HEK293T (cell line): ENCODE data around the gene ANKS1B.

Experiments
- ELF4 ChIP-seq: fragments of 450-650 bp; IDR thresholded peaks from 2 replicates; pipeline ENCODE4 v1.6.1; 2017; ENCODE audit warnings: antibody characterized with exemption
- FOXA1 ChIP-seq: fragments of 450-650 bp; IDR thresholded peaks from 2 replicates; pipeline ENCODE4 v1.6.1; 2016; ENCODE audit warnings: mild to moderate bottlenecking
- FOXK2 ChIP-seq: fragments of 450-650 bp; IDR thresholded peaks from 2 replicates; pipeline ENCODE4 v1.6.1; 2016; ENCODE audit warnings: mild to moderate bottlenecking
- NFRKB ChIP-seq: fragments of 450-650 bp; IDR thresholded peaks from 2 replicates; pipeline ENCODE4 v1.6.1; 2016; ENCODE audit warnings: mild to moderate bottlenecking, moderate library complexity
- PKNOX1 ChIP-seq: fragments of 450-650 bp; IDR thresholded peaks from 2 replicates; pipeline ENCODE4 v1.6.1; 2016
- SP1 ChIP-seq: fragments of 450-650 bp; IDR thresholded peaks from 2 replicates; pipeline ENCODE4 v1.6.1; 2017
- SUZ12 ChIP-seq: fragments of 450-650 bp; IDR thresholded peaks from 2 replicates; pipeline ENCODE4 v1.6.1; 2016; ENCODE audit warnings: mild to moderate bottlenecking
- TARDBP ChIP-seq: fragments of 450-650 bp; IDR thresholded peaks from 2 replicates; pipeline ENCODE4 v1.6.1; 2016

GRCh38 chr12:99976762-99977161 lies 8.0 kb downstream of the ANKS1B start:
- TF ChIP-seq PKNOX1 (no peak), ELF4 (no peak), NFRKB (no peak), FOXK2 (no peak), SUZ12 (no peak), TARDBP (no peak), SP1 (no peak), FOXA1 (no peak)
